A673 (cell line): ENCODE data around the gene SRL. TPM values are rescaled to one million over a fixed set of nuclear protein-coding genes. Genes with fewer than 3 reads are reported as not detected.

Experiments used
- BruUV-seq: library from RNA; stranded (reverse); fragments of 400-500 nt; replicated peaks from 2 replicates; lab custom pipeline; 2021; lab: Mats Ljungman, UMichigan
- CTCF ChIA-PET: fragments of 300-600 bp; sonication (Branson Sonifier 250); formaldehyde crosslinking; loops from one replicate; lab custom pipeline; 2022; ENCODE audit warnings: antibody characterized with exemption; lab: Charles Lee
- POLR2A ChIA-PET: fragments of 300-600 bp; sonication (Branson Sonifier 250); formaldehyde crosslinking; loops from one replicate; lab custom pipeline; 2022; ENCODE audit warnings: antibody characterized with exemption; ENCODE audit not compliant: low non-redundant PET; lab: Charles Lee
- DNase-seq: peaks from one replicate; pipeline ENCODE4 v3.0.0-alpha.2; 2015; ENCODE audit warnings: low spot score
- H3K27ac ChIP-seq: fragments of 200-600 bp; sonication (generic); 2 replicates; pipeline ENCODE4 v1.5.1; 2016; ENCODE audit warnings: mixed run types, low read depth, mild to moderate bottlenecking, mixed read lengths, antibody characterized with exemption, low read length; ENCODE audit not compliant: poor library complexity, severe bottlenecking
- H3K27me3 ChIP-seq: fragments of 200-600 bp; sonication (generic); replicated peaks from 2 replicates; pipeline ENCODE4 v1.6.1; 2017; ENCODE audit warnings: mixed run types, low read depth, mild to moderate bottlenecking, mixed read lengths, antibody characterized with exemption, low read length; ENCODE audit not compliant: insufficient read depth, poor library complexity
- H3K36me3 ChIP-seq: fragments of 200-600 bp; sonication (generic); 2 replicates; pipeline ENCODE4 v1.6.1; 2016; ENCODE audit warnings: mixed run types, mild to moderate bottlenecking, mixed read lengths, antibody characterized with exemption, low read length; ENCODE audit not compliant: insufficient read depth, poor library complexity, severe bottlenecking
- H3K4me1 ChIP-seq: fragments of 200-600 bp; sonication (generic); 2 replicates; pipeline ENCODE4 v1.6.1; 2017; ENCODE audit warnings: mixed run types, mild to moderate bottlenecking, mixed read lengths, antibody characterized with exemption, low read length; ENCODE audit not compliant: insufficient read depth, poor library complexity, severe bottlenecking
- H3K4me3 ChIP-seq: fragments of 200-600 bp; sonication (generic); 2 replicates; pipeline ENCODE4 v1.5.1; 2016; ENCODE audit warnings: low read depth, mixed run types, mild to moderate bottlenecking, mixed read lengths, low read length; ENCODE audit not compliant: poor library complexity, severe bottlenecking
- H3K9me3 ChIP-seq: fragments of 200-600 bp; sonication (generic); 2 replicates; pipeline ENCODE4 v1.6.1; 2016; ENCODE audit warnings: mixed run types, low read depth, mild to moderate bottlenecking, mixed read lengths, antibody characterized with exemption, low read length; ENCODE audit not compliant: poor library complexity, severe bottlenecking
- CTCF ChIP-seq: fragments of 300-800, 200-600 bp; sonication (generic); conservative IDR thresholded peaks from 2 replicates; pipeline ENCODE4 v1.5.1; 2017; ENCODE audit warnings: low read depth, mild to moderate bottlenecking, antibody characterized with exemption, low read length, moderate library complexity, mixed read lengths
- EZH2 ChIP-seq: fragments of 200-600 bp; sonication (generic); IDR thresholded peaks from 2 replicates; pipeline ENCODE4 v1.6.1; 2017; ENCODE audit warnings: borderline replicate concordance, low read depth, mild to moderate bottlenecking, mixed read lengths, antibody characterized with exemption, low read length; ENCODE audit not compliant: poor library complexity, severe bottlenecking
- intact Hi-C: fragments of 100-400 bp; cut with micrococcal nuclease; formaldehyde crosslinking; loops from one replicate; pipeline ENCODE4 v1.10.0; 2022; ENCODE audit not compliant: unreplicated experiment
- total RNA-seq: library from RNA; stranded (reverse); gene quantifications from 2 replicates; pipeline ENCODE4 v1.2.3, GENCODE V29; 2021

Gene SRL
- total RNA-seq, 1 experiment from 2014 or later: 0.11 TPM

- intact Hi-C loops: loop anchor here (10.0 kb wide), 1 partner anchor 141 kb away; no protein-coding TSS in a partner anchor
- DNase-seq: no peak
- H3K4me3 ChIP-seq: no peak overlapping the region
- BruUV-seq: no TSS peak
- H3K27ac ChIP-seq: no peak overlapping the region
- no peaks in the 10 kb centered on the region for H3K27me3 ChIP-seq
- ChIA-PET CTCF (no interaction called here), POLR2A (no interaction called here)
- H3K9me3 ChIP-seq: no peaks in the 10 kb centered on the region
- H3K4me1 ChIP-seq: no peaks in the 10 kb centered on the region
- H3K36me3 ChIP-seq: no peaks in the 10 kb centered on the region
- no peak for TF ChIP-seq CTCF
Measured at GRCh38 chr16:4193920-4194319, 48.0 kb downstream of the SRL start.

- no peak for DNase-seq
- ChIA-PET CTCF (no interaction called here), POLR2A (no interaction called here)
- H3K9me3 ChIP-seq: no peaks in the 10 kb centered on the region
- no peak for TF ChIP-seq EZH2
- TF ChIP-seq CTCF: no peak
- intact Hi-C loops: loop anchor here (10.0 kb wide), 1 partner anchor 143 kb away; no protein-coding TSS in a partner anchor
- H3K36me3 ChIP-seq: no peaks in the 10 kb centered on the region
- no peak overlapping the region for H3K27ac ChIP-seq
- no peaks in the 10 kb centered on the region for H3K27me3 ChIP-seq
- H3K4me1 ChIP-seq: no peaks in the 10 kb centered on the region
- H3K4me3 ChIP-seq: no peak overlapping the region
- no TSS peak for BruUV-seq
Measured at GRCh38 chr16:4192206-4192605, 49.7 kb downstream of the SRL start.

GRCh38 chr16:4190712-4191333 lies 51.1 kb downstream of the SRL start:
- no TSS peak for BruUV-seq
- H3K27ac ChIP-seq: no peak overlapping the region
- intact Hi-C loops: loop anchor here (10.0 kb wide), 1 partner anchor 144 kb away; no protein-coding TSS in a partner anchor
- H3K9me3 ChIP-seq: no peaks in the 10 kb centered on the region
- POLR2A ChIA-PET: no interaction called here
- CTCF ChIA-PET: no interaction called here
- no peak for DNase-seq
- TF ChIP-seq CTCF (no peak), EZH2 (no peak)
- H3K4me3 ChIP-seq: no peak overlapping the region
- no peaks in the 10 kb centered on the region for H3K27me3 ChIP-seq
- no peaks in the 10 kb centered on the region for H3K36me3 ChIP-seq
- H3K4me1 ChIP-seq: no peaks in the 10 kb centered on the region
